ENCODE data around the gene SIX5.

- TF ChIP-seq SP1 (IDR thresholded peaks at IDR 0.05) (no peak), HDGF (IDR thresholded peaks at IDR 0.05; ENCODE audit: borderline replicate concordance) (no peak), ZNF384 (IDR thresholded peaks at IDR 0.05) (no peak), FOXM1 (IDR thresholded peaks at IDR 0.05; ENCODE audit: borderline replicate concordance) (no peak), ARNT (IDR thresholded peaks at IDR 0.05) (no peak), BHLHE40 (IDR thresholded peaks at IDR 0.05; ENCODE audit: borderline replicate concordance) (no peak), PKNOX1 (IDR thresholded peaks at IDR 0.05) (no peak), FOXA1 (IDR thresholded peaks at IDR 0.05) (no peak), ELF4 (IDR thresholded peaks at IDR 0.05) (no peak), NFRKB (IDR thresholded peaks at IDR 0.05) (no peak), CTBP1 (IDR thresholded peaks at IDR 0.05; ENCODE audit: borderline replicate concordance) (no peak), SUZ12 (IDR thresholded peaks at IDR 0.05) (no peak), TARDBP (IDR thresholded peaks at IDR 0.05) (no peak)
Observed at GRCh38 chr19:45798995-45799517, 30.0 kb upstream of the SIX5 start.

Data from HEK293T (cell line).